Fibroblast of peridontal ligament (primary cell): Measurements from ENCODE around the gene PRKCA.
A peak's percentile ranks its signal among the peaks of the same experiment; 100 is the strongest.
"Not testable (repeated sequence)": the region's sequence is repeated elsewhere in the genome, so short reads cannot be mapped to it uniquely, and the experiment has no call there.

Source experiments
- DNase-seq: peaks from one replicate; pipeline ENCODE4 v3.0.0-alpha.2; 2010; ENCODE audit errors: extremely low read depth

The PRKCA gene

DNA sequence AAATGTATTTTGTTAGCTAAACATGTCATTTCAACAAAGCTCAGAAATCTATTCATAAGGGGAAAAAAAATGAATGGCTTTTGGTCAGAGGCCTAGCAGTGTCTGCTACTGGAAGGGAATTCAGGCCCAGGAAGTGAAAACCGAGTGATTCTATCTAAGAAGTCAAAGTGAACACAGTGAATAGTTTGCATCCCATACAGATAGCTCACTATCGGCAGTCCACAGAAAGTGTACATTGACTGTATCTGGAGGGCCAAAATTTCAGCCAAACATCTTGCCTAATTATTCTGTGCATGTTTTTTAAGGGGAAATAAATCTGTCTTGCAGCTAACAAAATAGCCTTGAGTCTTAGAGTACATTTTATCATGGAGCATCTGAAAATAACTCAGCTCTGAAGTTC, 318.1 kb downstream of the PRKCA start:
- no peak for DNase-seq

DNA sequence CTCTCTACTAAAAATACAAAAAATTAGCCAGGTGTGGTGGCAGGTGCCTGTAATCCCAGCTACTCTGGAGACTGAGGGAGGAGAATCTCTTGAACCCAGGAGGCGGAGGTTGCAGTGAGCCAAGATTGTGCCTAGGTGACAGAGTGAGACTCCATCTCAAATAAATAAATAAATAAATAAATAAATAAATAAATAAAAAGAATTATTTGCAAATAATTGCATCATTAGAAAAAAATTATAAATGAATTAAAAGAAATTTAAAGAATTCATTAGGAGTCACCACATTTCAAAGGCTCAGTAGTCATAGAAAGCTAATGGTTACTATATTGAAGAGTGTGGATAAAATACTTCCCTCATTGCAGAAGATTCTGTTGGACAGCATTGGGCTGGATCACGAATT, 322.2 kb downstream of the PRKCA start:
- DNase-seq: not testable (repeated sequence)

GRCh38 chr17:66625311-66625767, 322.9 kb downstream of the PRKCA start:
- DNase-seq: peak; percentile 67

GRCh38 chr17:66627985-66628384, 325.6 kb downstream of the PRKCA start:
- DNase-seq: peak; percentile 82

- peak; percentile 20 for DNase-seq
Measured at GRCh38 chr17:66629762-66630161, 327.3 kb downstream of the PRKCA start.

DNA sequence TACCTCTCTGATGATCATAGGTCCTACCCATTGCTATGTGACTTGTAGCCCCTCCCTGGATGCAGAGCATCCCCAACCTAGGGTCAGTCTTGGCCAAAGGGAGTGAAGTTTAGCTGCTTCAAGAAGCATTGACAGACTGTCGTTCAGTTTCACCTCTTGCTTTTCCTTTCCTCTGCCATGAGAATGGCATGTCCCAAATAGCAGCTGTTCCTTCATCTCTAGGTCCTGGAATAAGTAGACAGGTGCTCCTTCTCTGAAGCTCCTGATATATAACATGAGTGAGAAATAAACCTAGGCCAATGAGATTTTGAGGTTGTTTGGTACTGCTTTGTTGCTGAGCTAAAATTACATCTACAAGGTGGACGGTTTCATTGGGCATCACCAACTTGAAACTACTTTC, 328.0 kb downstream of the PRKCA start:
- DNase-seq: no peak

DNA sequence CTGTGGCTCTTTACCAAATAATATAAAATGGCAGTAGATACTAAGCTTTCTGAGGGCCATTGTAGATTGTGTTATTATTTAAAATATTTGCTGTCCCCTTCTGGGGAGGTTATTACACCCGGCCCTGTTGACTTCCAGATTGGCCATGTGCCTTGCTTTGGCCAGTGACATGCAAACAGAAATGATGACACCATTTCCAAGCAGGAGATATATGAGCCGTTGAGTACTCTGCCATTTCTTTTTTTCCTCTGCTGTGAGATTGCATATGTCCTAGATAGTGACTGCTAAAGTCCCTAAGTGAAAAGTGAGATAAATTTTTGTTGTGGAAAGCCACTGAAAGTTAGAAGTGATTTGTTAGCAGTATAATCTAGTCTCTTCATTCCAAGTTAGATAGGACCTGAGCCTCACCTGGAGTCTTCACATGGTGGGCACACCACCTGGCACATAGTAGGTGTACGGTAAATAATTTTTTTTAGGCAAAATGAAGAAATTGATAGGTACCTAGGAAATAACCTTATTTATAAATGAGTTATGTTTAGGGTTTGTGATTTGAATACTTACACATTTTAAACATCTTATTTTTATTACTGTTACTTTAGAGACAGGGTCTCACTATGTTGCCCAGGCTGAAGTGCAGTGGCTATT, 328.5 kb downstream of the PRKCA start:
- DNase-seq: no peak

- DNase-seq: no peak
Measured at GRCh38 chr17:66632731-66633130, 330.3 kb downstream of the PRKCA start.

- DNase-seq: peak; percentile 47
Measured at GRCh38 chr17:66633317-66633965, 331.0 kb downstream of the PRKCA start.

DNA sequence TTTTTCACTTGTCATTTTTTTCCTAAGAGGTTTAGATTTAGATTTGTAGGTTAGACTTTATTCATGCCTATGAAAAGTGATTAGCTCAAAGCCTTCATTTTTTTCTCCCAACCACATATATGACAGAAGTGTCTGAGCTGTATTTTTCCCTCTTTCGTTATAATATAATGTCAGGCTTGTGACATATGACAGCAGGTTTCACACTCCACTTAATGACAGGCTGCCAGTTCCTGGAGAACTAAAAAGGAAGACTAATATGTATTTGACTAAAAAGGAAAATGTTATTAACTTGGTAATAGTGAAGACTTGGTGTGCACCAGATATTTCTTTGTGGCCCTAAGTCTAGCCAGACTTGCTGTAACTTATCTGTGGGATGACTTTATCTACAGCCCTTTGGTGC, 331.8 kb downstream of the PRKCA start:
- no peak for DNase-seq

GRCh38 chr17:66635386-66636045, 333.1 kb downstream of the PRKCA start:
- DNase-seq: no peak

DNA sequence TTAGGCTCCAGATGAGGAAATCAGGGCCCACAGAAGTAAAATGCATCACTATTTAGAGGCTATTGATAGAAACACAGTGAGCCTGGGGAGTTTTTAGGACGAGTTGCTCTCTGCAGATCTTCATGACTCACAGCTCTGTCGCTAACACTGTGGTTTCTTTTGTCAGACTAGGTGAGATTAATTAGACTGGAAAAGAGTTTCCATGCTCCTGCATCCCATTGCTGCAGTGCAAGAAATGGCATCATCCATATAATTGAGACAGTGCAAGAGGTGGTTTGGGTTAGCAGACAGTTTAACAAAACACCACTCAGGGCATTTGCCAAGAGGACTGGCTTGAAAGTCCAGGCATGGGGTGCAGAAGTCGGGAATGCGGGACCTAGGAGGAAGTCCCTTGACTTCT, 333.7 kb downstream of the PRKCA start:
- DNase-seq: peak; percentile 32

DNA sequence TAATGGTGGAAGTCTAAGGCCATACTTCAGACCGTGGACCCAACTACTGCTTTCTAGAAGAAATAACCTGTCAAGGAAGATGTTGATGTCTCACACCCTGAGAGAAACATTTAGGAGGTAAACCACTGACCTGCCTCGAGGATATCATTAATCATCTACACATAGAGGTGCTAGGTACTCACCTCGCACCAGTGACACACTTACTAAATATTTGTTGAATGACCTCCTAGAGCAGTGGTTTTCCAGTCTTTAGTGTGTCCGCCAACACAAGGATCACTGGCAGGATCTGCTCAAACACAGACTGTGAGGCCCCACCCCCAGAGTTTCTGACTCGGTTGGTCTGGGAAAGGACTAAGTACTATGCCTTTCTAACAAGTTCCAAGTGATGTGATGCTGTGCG, 335.1 kb downstream of the PRKCA start:
- no peak for DNase-seq

- no peak for DNase-seq
Measured at GRCh38 chr17:66638707-66639479, 336.5 kb downstream of the PRKCA start.

- no peak for DNase-seq
Measured at GRCh38 chr17:66643815-66644710, 341.6 kb downstream of the PRKCA start.

DNA sequence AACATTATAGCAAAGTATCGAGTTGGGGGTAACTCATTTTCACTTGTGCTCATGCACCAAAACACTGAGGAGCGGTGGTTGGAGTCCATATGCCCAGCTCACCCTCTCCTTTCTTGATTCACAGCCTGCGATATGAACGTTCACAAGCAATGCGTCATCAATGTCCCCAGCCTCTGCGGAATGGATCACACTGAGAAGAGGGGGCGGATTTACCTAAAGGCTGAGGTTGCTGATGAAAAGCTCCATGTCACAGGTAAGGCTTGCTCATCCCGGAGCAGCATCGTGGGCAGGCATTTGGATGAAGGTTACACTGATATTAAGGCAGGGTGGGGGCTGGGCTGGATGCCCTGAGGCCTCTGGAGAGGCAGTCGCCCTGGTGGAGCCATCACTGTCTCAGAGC, 342.8 kb downstream of the PRKCA start:
- DNase-seq: no peak

GRCh38 chr17:66647391-66647983, 345.1 kb downstream of the PRKCA start:
- peak; percentile 31 for DNase-seq

DNA sequence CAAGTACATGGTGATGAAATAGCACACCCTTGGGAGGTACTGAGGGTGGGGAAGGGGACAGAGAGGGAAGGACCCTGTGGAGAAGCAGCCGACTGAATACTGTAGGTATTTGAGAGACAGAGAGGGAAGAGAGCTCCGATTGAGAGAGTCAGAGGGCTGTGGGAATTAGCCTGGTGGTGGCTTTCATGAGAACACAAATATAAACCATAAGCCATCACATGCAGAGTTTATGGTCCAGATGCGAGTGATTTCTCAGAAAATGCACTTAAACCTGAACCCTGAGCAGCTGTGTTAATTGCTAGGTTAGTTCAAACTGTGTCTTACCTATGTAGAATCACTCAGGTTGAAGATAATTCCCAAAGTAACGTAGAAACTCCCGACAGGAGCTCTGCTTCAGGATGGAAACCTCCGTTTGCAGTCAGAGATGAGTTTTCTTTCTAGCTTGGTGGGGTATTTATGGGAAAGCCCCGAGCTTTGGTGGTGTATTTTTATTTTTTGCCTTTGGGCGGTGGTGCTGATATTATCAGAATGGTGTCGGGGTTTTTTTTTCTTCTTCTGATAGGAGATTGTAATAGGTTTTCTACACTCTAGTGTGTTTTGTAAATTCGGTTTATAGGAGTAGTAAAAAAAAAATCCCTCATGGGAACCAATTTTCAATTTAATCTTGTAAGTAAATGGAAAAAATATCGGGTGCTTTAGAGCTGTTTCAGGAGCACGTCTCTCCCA, 347.6 kb downstream of the PRKCA start:
- DNase-seq: no peak

- DNase-seq: no peak
Measured at GRCh38 chr17:66650544-66650877, 348.1 kb downstream of the PRKCA start.

DNA sequence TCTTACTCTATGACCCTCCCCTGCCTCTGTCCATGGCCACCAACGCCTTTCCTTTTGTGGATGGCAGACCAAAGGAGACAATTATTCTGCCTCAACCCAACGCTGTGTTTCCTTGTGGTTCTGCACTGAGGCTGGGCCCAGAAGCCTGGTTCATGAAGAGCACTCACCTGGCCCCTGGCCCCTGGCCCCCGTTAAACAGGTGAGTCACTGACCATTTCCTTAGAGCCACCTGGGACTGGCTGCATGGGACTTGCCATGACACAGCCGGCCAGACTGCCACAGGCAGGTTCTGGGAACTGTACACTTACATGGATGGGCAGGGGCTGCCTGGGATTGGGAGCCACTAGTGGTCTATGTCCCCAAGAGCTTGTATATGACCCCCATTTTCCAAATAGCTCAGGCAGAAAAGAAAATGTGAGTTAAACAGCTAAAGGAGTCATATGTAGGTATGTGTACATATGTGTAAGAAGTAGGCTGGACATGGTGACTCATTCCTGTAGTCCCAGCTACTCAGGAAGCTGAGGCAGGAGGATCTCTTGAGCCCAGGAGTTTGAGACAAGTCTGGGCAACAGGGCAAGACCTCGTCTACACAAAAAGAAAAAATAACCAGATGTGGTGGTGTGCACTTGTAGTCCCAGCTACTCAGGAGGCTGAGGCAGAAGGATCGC, 350.6 kb downstream of the PRKCA start:
- DNase-seq: peak; percentile 25
